Stimulated activated CD4-positive, alpha-beta T cell treated with anti-CD3 and anti-CD28 coated beads, TNF-alpha, amount 100 ng/mL, for 4 hours (primary cell): ENCODE data around the gene SORBS2.

Experiments
- DNase-seq, 3 experiments: peaks; one replicate each; pipeline ENCODE4 v3.0.0-alpha.2; 2020; ENCODE audit warnings: low read depth in 3 of 3

SORBS2 gene

GRCh38 chr4:185836241-185837084 lies 24.5 kb upstream of the SORBS2 start:
- DNase-seq: no peak

GRCh38 chr4:185835814-185836213 lies 23.8 kb upstream of the SORBS2 start:
- no peak for DNase-seq

GRCh38 chr4:185835336-185835735 lies 23.3 kb upstream of the SORBS2 start:
- DNase-seq: no peak

GRCh38 chr4:185834778-185835177 lies 22.8 kb upstream of the SORBS2 start:
- no peak for DNase-seq

GRCh38 chr4:185834088-185834487 lies 22.1 kb upstream of the SORBS2 start:
- DNase-seq: no peak

- DNase-seq: no peak
Measured at GRCh38 chr4:185833055-185833598, 21.1 kb upstream of the SORBS2 start.

- no peak for DNase-seq
Measured at GRCh38 chr4:185831125-185831815, 19.3 kb upstream of the SORBS2 start.

- DNase-seq: no peak
Measured at GRCh38 chr4:185830263-185830994, 18.4 kb upstream of the SORBS2 start.

GRCh38 chr4:185826381-185826780 lies 14.4 kb upstream of the SORBS2 start:
- DNase-seq: no peak

- DNase-seq: no peak
Measured at GRCh38 chr4:185825737-185826136, 13.7 kb upstream of the SORBS2 start.

- no peak for DNase-seq
Measured at GRCh38 chr4:185822791-185823190, 10.8 kb upstream of the SORBS2 start.

GRCh38 chr4:185821029-185821419 lies 9.0 kb upstream of the SORBS2 start:
- no peak for DNase-seq

GRCh38 chr4:185820146-185821028 lies 8.4 kb upstream of the SORBS2 start:
- no peak for DNase-seq

- no peak for DNase-seq
Measured at GRCh38 chr4:185819144-185819543, 7.2 kb upstream of the SORBS2 start.

- no peak for DNase-seq
Measured at GRCh38 chr4:185817403-185817818, 5.4 kb upstream of the SORBS2 start.

GRCh38 chr4:185813133-185813532 lies 1.1 kb upstream of the SORBS2 start:
- no peak for DNase-seq

GRCh38 chr4:185810746-185811508 lies 1.1 kb downstream of the SORBS2 start:
- DNase-seq: no peak

GRCh38 chr4:185809533-185810071 lies 2.4 kb downstream of the SORBS2 start:
- DNase-seq: no peak

GRCh38 chr4:185809121-185809520 lies 2.9 kb downstream of the SORBS2 start:
- DNase-seq: no peak

- DNase-seq: no peak
Measured at GRCh38 chr4:185805979-185806378, 6.0 kb downstream of the SORBS2 start.
